ENCODE data around the gene MITD1.
"Not testable (repeated sequence)": the region's sequence is repeated elsewhere in the genome, so short reads cannot be mapped to it uniquely, and the experiment has no call there.

Gene MITD1

DNA sequence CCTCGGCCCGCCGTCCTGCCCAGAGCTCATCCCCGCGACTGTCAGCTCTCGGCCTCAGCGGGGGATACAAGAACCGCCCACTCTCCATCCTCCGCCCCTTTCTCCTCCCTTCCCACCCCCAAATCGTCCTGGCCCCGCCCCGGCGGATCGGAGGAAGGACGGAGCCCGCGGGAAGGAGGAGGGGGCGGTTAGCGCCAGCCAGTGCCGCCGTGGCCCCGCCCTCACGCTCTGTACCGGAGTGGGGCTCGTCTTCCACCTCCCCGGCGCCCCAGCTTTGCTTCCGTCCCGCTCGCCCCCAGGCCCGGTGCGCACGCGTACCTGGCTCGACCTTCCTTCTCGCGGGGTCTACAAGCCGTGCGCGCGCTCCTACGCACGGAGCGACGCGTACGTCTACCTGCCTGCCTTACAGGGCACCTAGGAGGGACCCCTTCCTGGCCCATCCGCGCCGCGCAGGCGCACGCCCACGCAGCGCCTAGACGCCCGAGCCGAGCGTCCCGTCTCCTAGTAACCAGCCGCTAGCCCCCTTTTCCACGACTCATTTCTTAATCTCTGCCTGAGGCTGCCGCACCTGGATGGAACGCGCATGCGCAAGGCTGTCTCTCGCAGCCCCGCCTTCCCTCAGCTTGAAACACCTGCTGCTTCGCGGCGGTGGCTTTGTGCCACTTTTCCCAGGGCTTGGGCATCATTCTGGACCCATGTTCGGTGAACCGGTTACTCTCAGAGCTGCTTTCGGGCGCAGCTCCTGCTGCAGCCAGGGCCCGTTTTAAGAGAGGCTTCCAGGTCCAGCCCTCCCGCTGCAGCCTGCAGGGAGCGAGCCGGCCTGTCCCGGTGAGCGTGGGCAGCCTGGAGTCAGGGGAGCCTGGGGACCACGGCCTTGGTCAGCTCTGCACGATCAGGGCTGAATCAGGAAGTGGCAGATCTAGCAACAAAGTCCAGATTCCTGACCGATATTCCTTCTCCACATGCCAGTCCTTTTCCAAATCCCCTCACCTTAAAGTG, 39.4 kb downstream of the MITD1 start, which contains the start of gene C2orf15:
Gene C2orf15, plus strand, starts transcription at position 598 of the 999 bp plus-strand sequence. CDS start 8,852 bp downstream, outside the sequence.
- H3K36me3 ChIP-seq (ENCODE audit: insufficient read depth, low read length), result no peaks in the 10 kb centered on the region
- peak within 1 kb of the TSS; percentile 83 for H3K4me3 ChIP-seq (ENCODE audit: low read length)
- H3K4me1 ChIP-seq (ENCODE audit: insufficient read depth, low read length), result peaks cover 13% of the 10 kb centered on the region
- H3K9me3 ChIP-seq (ENCODE audit: low read length), result no peaks in the 10 kb centered on the region
- H3K27me3 ChIP-seq (ENCODE audit: insufficient read depth, low read length), result no peaks in the 10 kb centered on the region
- H2AFZ ChIP-seq (ENCODE audit: low read depth, low read length), result peak within 1 kb of the TSS; percentile 79

DNA sequence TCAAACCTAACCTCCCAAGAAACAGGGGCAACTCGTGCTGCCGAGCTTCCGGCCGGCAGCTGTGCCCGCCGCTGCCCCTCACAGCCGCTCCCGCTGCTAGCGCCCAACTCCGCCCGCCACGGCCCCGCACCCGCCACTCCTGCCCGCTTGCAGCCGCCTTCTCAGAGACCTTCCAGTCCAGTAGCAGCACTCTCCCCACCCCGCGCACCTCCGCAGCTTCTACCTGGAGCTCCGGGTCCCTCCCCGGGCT, 40.1 kb downstream of the MITD1 start:
- Histone ChIP-seq H3K4me1 (ENCODE audit: insufficient read depth, low read length) (peaks cover 13% of the 10 kb centered on the region), H3K36me3 (ENCODE audit: insufficient read depth, low read length) (no peaks in the 10 kb centered on the region), H3K27me3 (ENCODE audit: insufficient read depth, low read length) (no peaks in the 10 kb centered on the region), H3K4me3 (ENCODE audit: low read length) (peak overlapping the region; percentile 83), H3K9me3 (ENCODE audit: low read length) (no peaks in the 10 kb centered on the region), H2AFZ (ENCODE audit: low read depth, low read length) (peak overlapping the region; percentile 79)

DNA sequence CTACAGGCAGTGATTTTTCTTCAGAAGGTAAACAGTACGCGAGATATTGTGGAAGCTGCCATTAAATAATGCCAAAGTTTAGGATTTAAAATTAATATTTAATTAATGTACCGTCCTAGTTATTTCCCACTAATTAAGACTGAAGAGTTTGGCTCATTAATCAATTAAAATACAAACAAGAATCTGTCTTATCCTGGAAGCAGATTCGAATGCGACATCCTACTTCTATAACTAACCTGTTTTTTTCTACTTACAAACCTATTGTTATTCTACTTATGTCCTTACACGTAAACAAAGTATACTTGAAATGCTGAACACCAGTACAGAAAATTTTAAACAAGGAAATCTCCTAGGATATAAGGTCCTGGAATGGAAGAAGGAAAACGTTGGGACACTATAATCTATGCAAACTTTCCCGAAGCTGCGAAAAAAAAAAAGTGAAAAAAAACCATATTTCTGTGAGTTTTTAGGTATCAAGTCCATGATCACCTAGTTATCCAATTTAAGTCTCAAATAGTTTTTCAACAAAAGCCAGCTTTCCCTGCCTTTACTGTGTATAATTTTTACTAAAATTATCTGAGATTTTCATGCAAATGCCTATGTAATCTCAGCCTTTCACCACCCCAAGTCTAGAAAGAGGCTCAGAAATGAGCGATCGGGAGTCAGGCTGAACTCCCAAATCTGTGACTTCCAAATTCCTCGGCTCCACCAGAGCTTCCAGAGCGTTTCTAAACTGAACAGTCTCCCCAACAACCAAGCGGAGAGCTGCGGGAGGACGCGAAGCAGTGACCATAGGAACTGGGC, 40.6 kb downstream of the MITD1 start:
- H2AFZ ChIP-seq (ENCODE audit: low read depth, low read length), result peak overlapping the region; percentile 79

DNA sequence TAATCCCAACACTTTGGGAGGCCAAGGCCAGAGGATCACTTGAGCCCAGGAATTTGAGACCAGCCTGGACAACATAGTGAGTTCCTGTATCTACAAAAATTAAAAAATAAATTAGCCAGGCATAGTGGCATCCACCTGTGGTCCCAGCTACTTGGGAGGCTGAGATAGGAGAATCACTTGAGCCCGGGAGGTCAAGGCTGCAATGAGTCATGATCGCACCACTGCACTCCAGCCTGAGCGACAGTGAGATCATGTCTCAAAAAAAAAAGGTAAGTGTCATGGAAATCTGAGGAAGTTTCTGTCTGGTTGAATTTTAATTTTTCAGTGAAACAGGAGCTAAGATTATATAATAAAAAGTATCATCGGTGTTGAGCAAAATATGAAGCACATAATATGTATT, 41.9 kb downstream of the MITD1 start:
- no peak overlapping the region for H3K4me3 ChIP-seq (ENCODE audit: low read length)
- peaks cover 13% of the 10 kb centered on the region for H3K4me1 ChIP-seq (ENCODE audit: insufficient read depth, low read length)
- H3K36me3 ChIP-seq (ENCODE audit: insufficient read depth, low read length), result no peaks in the 10 kb centered on the region
- H2AFZ ChIP-seq (ENCODE audit: low read depth, low read length), result no peak overlapping the region
- H3K9me3 ChIP-seq (ENCODE audit: low read length), result no peaks in the 10 kb centered on the region
- no peaks in the 10 kb centered on the region for H3K27me3 ChIP-seq (ENCODE audit: insufficient read depth, low read length)

More for the DNA sequence above, 40.6 kb downstream of the MITD1 start:
- Histone ChIP-seq H3K4me3 (ENCODE audit: low read length) (peak overlapping the region; percentile 83), H3K9me3 (ENCODE audit: low read length) (no peaks in the 10 kb centered on the region), H3K4me1 (ENCODE audit: insufficient read depth, low read length) (peaks cover 13% of the 10 kb centered on the region), H3K36me3 (ENCODE audit: insufficient read depth, low read length) (no peaks in the 10 kb centered on the region), H3K27me3 (ENCODE audit: insufficient read depth, low read length) (no peaks in the 10 kb centered on the region)

DNA sequence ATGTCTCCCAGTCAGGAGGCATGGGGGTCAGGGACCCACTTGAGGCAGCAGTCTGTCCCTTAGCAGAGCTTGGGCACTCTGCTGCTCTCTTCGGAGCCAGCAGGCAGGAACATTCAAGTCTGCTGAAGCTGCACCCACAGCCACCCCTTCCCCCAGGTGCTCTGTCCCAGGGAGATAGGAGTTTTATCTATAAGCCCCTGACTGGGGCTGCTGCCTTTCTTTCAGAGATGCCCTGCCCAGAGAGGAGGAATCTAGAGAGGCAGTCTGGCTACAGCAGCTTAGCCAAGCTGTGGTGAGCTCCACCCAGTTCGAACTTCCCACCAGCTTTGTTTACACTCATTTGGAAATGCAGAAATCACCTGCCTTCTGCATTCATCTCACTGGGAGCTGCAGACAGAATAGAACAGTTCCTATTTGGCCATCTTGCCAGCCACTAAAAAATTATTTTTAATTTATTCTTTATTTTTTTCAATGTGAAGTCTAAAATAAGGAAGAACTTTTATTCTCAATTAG, 45.8 kb downstream of the MITD1 start:
- not testable (repeated sequence) for H3K4me1 ChIP-seq (ENCODE audit: insufficient read depth, low read length); H3K36me3 ChIP-seq (ENCODE audit: insufficient read depth, low read length); H2AFZ ChIP-seq (ENCODE audit: low read depth, low read length); H3K9me3 ChIP-seq (ENCODE audit: low read length); H3K27me3 ChIP-seq (ENCODE audit: insufficient read depth, low read length); H3K4me3 ChIP-seq (ENCODE audit: low read length)

DNA sequence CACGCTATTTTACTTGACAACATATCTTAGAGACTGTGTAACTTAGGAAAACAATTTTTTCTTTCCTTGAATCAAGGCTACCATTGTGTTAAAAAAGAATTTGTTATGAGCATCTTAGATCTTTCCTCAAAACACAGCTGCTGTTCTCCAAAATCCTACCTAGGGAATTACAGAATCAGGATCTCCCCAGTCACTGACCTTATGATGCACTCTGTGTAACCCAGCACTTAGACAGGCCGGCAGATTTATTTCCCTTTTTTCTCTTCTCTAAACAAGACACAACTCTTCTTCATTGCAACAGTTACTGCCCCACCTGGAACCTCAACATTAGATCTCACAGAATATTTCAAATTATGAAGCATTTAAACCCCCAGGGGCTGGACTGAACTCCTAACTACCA, 52.9 kb downstream of the MITD1 start:
- Histone ChIP-seq H2AFZ (ENCODE audit: low read depth, low read length) (no peak overlapping the region), H3K4me3 (ENCODE audit: low read length) (no peak overlapping the region), H3K4me1 (ENCODE audit: insufficient read depth, low read length) (peaks cover 5% of the 10 kb centered on the region), H3K27me3 (ENCODE audit: insufficient read depth, low read length) (no peaks in the 10 kb centered on the region), H3K36me3 (ENCODE audit: insufficient read depth, low read length) (no peaks in the 10 kb centered on the region), H3K9me3 (ENCODE audit: low read length) (no peaks in the 10 kb centered on the region)

All from neuron (in vitro differentiated cells).